Measurements from ENCODE around the gene SUPT20HL2.

GRCh38 chrX:24314019-24314635 lies at the start of gene SUPT20HL2:
- TF ChIP-seq CTCF (conservative IDR thresholded peaks at IDR 0.05; ENCODE audit: low read depth, low read length) (no peak), EZH2phosphoT487 (IDR thresholded peaks at IDR 0.05; ENCODE audit: borderline replicate concordance, low read length) (no peak), EZH2 (IDR thresholded peaks at IDR 0.05; ENCODE audit: low read length, unreplicated experiment) (no peak)

Data from PC-3 (cell line).